ENCODE results near the gene TNIK.

Gene TNIK

GRCh38 chr3:171358881-171359198 is 101.4 kb downstream of the TNIK start:
- TF ChIP-seq ZFX (IDR thresholded peaks at IDR 0.05; ENCODE audit: borderline replicate concordance) (no peak), CTCF (IDR thresholded peaks at IDR 0.05) (no peak)
- H3K27ac ChIP-seq = no peak overlapping the region

GRCh38 chr3:171358181-171358880 is 101.9 kb downstream of the TNIK start:
- TF ChIP-seq CTCF (IDR thresholded peaks at IDR 0.05) = no peak
- no peak for TF ChIP-seq ZFX (IDR thresholded peaks at IDR 0.05; ENCODE audit: borderline replicate concordance)
- no peak overlapping the region for H3K27ac ChIP-seq

GRCh38 chr3:171357721-171358120 is 102.5 kb downstream of the TNIK start:
- TF ChIP-seq ZFX (IDR thresholded peaks at IDR 0.05; ENCODE audit: borderline replicate concordance) = no peak
- no peak for TF ChIP-seq CTCF (IDR thresholded peaks at IDR 0.05)
- no peak overlapping the region for H3K27ac ChIP-seq

- no peak for TF ChIP-seq CTCF (IDR thresholded peaks at IDR 0.05)
- TF ChIP-seq ZFX (IDR thresholded peaks at IDR 0.05; ENCODE audit: borderline replicate concordance) = no peak
- no peak overlapping the region for H3K27ac ChIP-seq
Measured at GRCh38 chr3:171356251-171356650, 104.0 kb downstream of the TNIK start.

GRCh38 chr3:171354706-171355582 is 105.3 kb downstream of the TNIK start:
- TF ChIP-seq CTCF (IDR thresholded peaks at IDR 0.05) = no peak
- TF ChIP-seq ZFX (IDR thresholded peaks at IDR 0.05; ENCODE audit: borderline replicate concordance) = no peak
- no peak overlapping the region for H3K27ac ChIP-seq

GRCh38 chr3:171354049-171354705 is 106.0 kb downstream of the TNIK start:
- TF ChIP-seq CTCF (IDR thresholded peaks at IDR 0.05) (no peak), ZFX (IDR thresholded peaks at IDR 0.05; ENCODE audit: borderline replicate concordance) (no peak)
- no peak overlapping the region for H3K27ac ChIP-seq
